ENCODE results near the gene CTNNA2. TPM values are rescaled to one million over a fixed set of nuclear protein-coding genes. Genes with fewer than 3 reads are reported as not detected.

The CTNNA2 gene
- total and polyA plus RNA-seq, 2 of the 8 experiments (the other 6 are each of a cell fraction or from before 2014, with no cell fraction given) = 3.9 to 9.0 TPM

DNA sequence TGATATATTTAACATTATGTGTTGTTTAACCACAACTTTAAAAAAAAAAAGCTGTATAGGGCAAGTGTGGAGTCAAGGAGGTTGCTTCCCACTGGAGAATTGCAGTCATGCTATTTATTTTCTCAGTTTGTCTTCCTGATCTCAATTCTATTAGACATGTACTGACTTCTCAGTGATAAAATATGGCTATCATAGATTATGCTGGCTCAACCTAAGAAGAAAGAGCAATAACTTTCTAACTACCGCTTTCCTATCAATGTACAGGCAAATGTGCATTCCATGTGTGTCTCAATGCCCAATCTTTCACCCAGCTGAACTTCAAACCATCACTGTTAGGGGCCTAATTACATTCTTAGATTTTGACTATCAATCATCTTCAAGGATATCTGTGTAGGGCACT is 201.4 kb downstream of the CTNNA2 start:
- no peak overlapping the region for H4K91ac ChIP-seq (replicated peaks; ENCODE audit: insufficient read length, low read length)
- H3K23me2 ChIP-seq (ENCODE audit: low read depth, low read length) = no peaks in the 10 kb centered on the region
- H3K9me3 ChIP-seq (ENCODE audit: insufficient read depth in 2 of 2, low read depth in 1 of 2, low read length in 1 of 2) = no peaks in the 10 kb centered on the region
- H3K9ac ChIP-seq (replicated peaks in 1 of 4; ENCODE audit: extremely low read depth in 1 of 4, low read depth in 3 of 4, low read length in 3 of 4) = no peak overlapping the region
- no peak overlapping the region for H3K14ac ChIP-seq (ENCODE audit: insufficient read length)
- H3K27me3 ChIP-seq (replicated peaks in 1 of 4; ENCODE audit: control insufficient read depth in 3 of 4, extremely low read depth in 1 of 4, insufficient read depth in 3 of 4, low read length in 3 of 4) = no peaks in the 10 kb centered on the region
- peaks cover 0 to 4% (median 1%) of the 10 kb centered on the region in 4 experiments; a peak in 1 of 7 replicates for H3K4me1 ChIP-seq (replicated peaks in 1 of 4; ENCODE audit: control insufficient read depth in 3 of 4, insufficient read depth in 4 of 4, low read length in 3 of 4)
- no peak overlapping the region for H3K18ac ChIP-seq (ENCODE audit: extremely low read depth, low read length)
- ChIA-PET CTCF (ENCODE audit: partially characterized antibody) (interaction anchor here (0.8 to 4.9 kb wide), 3 partner anchors 44 to 281 kb away, joined by 3 to 17 read pairs (median 7); no protein-coding TSS in a partner anchor), POLR2A (ENCODE audit: partially characterized antibody) (no interaction called here)
- no peaks in the 10 kb centered on the region for H4K20me1 ChIP-seq (replicated peaks in 1 of 2; ENCODE audit: control insufficient read depth in 1 of 2, insufficient read depth in 2 of 2, low read length in 2 of 2)
- H2BK5ac ChIP-seq (ENCODE audit: low read depth, low read length) = no peak overlapping the region
- DNase-seq (ENCODE audit: low read depth in 1 of 2, low spot score in 2 of 2) (no peak), FAIRE-seq (no peak)
- H2BK12ac ChIP-seq (ENCODE audit: low read depth, low read length) = no peak overlapping the region
- no peak overlapping the region for H2BK15ac ChIP-seq (ENCODE audit: low read length)
- no peak for TF ChIP-seq POLR2A (IDR thresholded peaks at IDR 0.05; ENCODE audit: control extremely low read depth in 1 of 2, low read depth in 2 of 2, low read length in 2 of 2)
- TF ChIP-seq, protein P1, sequence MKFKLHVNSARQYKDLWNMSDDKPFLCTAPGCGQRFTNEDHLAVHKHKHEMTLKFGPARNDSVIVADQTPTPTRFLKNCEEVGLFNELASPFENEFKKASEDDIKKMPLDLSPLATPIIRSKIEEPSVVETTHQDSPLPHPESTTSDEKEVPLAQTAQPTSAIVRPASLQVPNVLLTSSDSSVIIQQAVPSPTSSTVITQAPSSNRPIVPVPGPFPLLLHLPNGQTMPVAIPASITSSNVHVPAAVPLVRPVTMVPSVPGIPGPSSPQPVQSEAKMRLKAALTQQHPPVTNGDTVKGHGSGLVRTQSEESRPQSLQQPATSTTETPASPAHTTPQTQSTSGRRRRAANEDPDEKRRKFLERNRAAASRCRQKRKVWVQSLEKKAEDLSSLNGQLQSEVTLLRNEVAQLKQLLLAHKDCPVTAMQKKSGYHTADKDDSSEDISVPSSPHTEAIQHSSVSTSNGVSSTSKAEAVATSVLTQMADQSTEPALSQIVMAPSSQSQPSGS (IDR thresholded peaks at IDR 0.05; ENCODE audit: low read length) = no peak
- no peak for TF ChIP-seq RNF2 (IDR thresholded peaks at IDR 0.05; ENCODE audit: borderline replicate concordance, low read depth, low read length, missing control alignments, poor library complexity, severe bottlenecking)
- no peak for TF ChIP-seq HDAC6 (IDR thresholded peaks at IDR 0.05; ENCODE audit: low read depth, low read length)
- no peak overlapping the region for H3K4me2 ChIP-seq (ENCODE audit: insufficient read depth in 1 of 2, low read depth in 2 of 2, low read length in 2 of 2)
- no peak overlapping the region for H3K27ac ChIP-seq (ENCODE audit: low read depth, low read length)
- H3K36me3 ChIP-seq (ENCODE audit: control insufficient read depth in 2 of 4, insufficient read depth in 4 of 4, low read length in 3 of 4) = no peaks in the 10 kb centered on the region
- no peak overlapping the region for H4K5ac ChIP-seq (ENCODE audit: insufficient read length, low read depth, low read length)
- H2BK20ac ChIP-seq (ENCODE audit: low read length) = no peak overlapping the region
- H3K79me2 ChIP-seq (ENCODE audit: control insufficient read depth in 1 of 2, insufficient read depth in 2 of 2, low read length in 2 of 2) = no peaks in the 10 kb centered on the region
- H2AK5ac ChIP-seq (ENCODE audit: low read depth, low read length) = no peak overlapping the region
- H3K56ac ChIP-seq (replicated peaks; ENCODE audit: insufficient read length, low read depth, low read length) = no peak overlapping the region
- 94% methylated on average over 1 of the region's 1 CpG; no CpG with 5 or more reads in 1 of the 2 experiments for WGBS, 2 experiments (ENCODE audit: extremely low coverage in 1 of 2, insufficient coverage in 1 of 2, insufficient read length in 1 of 2, insufficient replicate concordance in 2 of 2, low coverage in 1 of 2, low lambda C conversion rate in 2 of 2, missing lambda C conversion rate in 1 of 2)
- H3K79me1 ChIP-seq (ENCODE audit: low read depth, low read length) = no peaks in the 10 kb centered on the region
- no peak overlapping the region for H3K4me3 ChIP-seq (ENCODE audit: extremely low read depth in 1 of 4, insufficient read depth in 2 of 4, low read depth in 3 of 4, low read length in 4 of 4)
- no peak overlapping the region for H2AFZ ChIP-seq (ENCODE audit: low read length)
- no peak overlapping the region for H3K23ac ChIP-seq (ENCODE audit: insufficient read length)
- no peak overlapping the region for H4K8ac ChIP-seq (ENCODE audit: extremely low read depth, insufficient read depth, low read length)
- H2BK120ac ChIP-seq (replicated peaks; ENCODE audit: low read depth, low read length) = no peak overlapping the region
- no peak overlapping the region for H3K4ac ChIP-seq (replicated peaks; ENCODE audit: insufficient read length, low read depth, low read length)

All from H1 (cell line).